Fibroblast of lung (primary cell): ENCODE measurements around the gene LRFN2. TPM values are rescaled to one million over a fixed set of nuclear protein-coding genes. Genes with fewer than 3 reads are reported as not detected.

Experiments
- DNase-seq, 2 donors: peaks; one replicate each; pipeline versions ENCODE4 v3.0.0 to v3.0.0-alpha.2; 2010; ENCODE audit warnings: low read depth in 2 of 2
- H2AFZ ChIP-seq: 2 replicates; pipeline ENCODE4 v1.5.1; 2012; ENCODE audit warnings: low read length, control low read depth, inconsistent platforms
- H3K27ac ChIP-seq: 2 replicates; pipeline ENCODE4 v1.5.1; 2011; ENCODE audit warnings: low read length, control low read depth; ENCODE audit not compliant: insufficient read depth
- H3K27me3 ChIP-seq: 2 replicates; pipeline ENCODE4 v1.5.1; 2011; ENCODE audit warnings: mild to moderate bottlenecking, low read length; ENCODE audit not compliant: control insufficient read depth, insufficient read depth
- H3K36me3 ChIP-seq: 2 replicates; pipeline ENCODE4 v1.5.1; 2011; ENCODE audit warnings: low read length; ENCODE audit not compliant: control insufficient read depth, insufficient read depth
- H3K4me1 ChIP-seq: 2 replicates; pipeline ENCODE4 v1.5.1; 2011; ENCODE audit warnings: low read length; ENCODE audit not compliant: control insufficient read depth, insufficient read depth; ENCODE audit errors: extremely low read depth
- H3K4me2 ChIP-seq: 2 replicates; pipeline ENCODE4 v1.5.1; 2011; ENCODE audit warnings: low read length, control low read depth; ENCODE audit not compliant: insufficient read depth; ENCODE audit errors: extremely low read depth
- H3K4me3 ChIP-seq, 4 experiments: fragments of 200-600 bp in 1 of 4; sonication (generic) in 1 of 4; replicated peaks in 1 of 4; 2 replicates each; pipeline ENCODE4 v1.5.1; 2011 to 2016; ENCODE audit warnings: low read length in 4 of 4, low read depth in 3 of 4, mild to moderate bottlenecking in 3 of 4, control low read depth in 2 of 4, inconsistent platforms in 1 of 4, mixed read lengths in 1 of 4; ENCODE audit not compliant: insufficient read depth in 1 of 4; ENCODE audit errors: control extremely low read depth in 1 of 4
- H3K79me2 ChIP-seq: 2 replicates; pipeline ENCODE4 v1.5.1; 2012; ENCODE audit warnings: mild to moderate bottlenecking, low read length, inconsistent platforms; ENCODE audit not compliant: control insufficient read depth, insufficient read depth
- H3K9ac ChIP-seq: 2 replicates; pipeline ENCODE4 v1.5.1; 2011; ENCODE audit warnings: mild to moderate bottlenecking, low read length, control low read depth; ENCODE audit not compliant: insufficient read depth
- H3K9me3 ChIP-seq: 2 replicates; pipeline ENCODE4 v1.5.1; 2012; ENCODE audit warnings: low read depth, low read length; ENCODE audit not compliant: control insufficient read depth, insufficient read depth
- H4K20me1 ChIP-seq: 2 replicates; pipeline ENCODE4 v1.5.1; 2011; ENCODE audit warnings: low read length; ENCODE audit not compliant: control insufficient read depth, insufficient read depth; ENCODE audit errors: extremely low read depth
- CTCF ChIP-seq, 2 donors: IDR thresholded peaks in 1 of 2; conservative IDR thresholded peaks in 1 of 2; 1 replicate in 1 of 2; 2 replicates in 1 of 2; pipeline ENCODE4 v1.5.1; 2011 to 2012; ENCODE audit warnings: low read length in 2 of 2, control low read depth in 1 of 2, inconsistent platforms in 1 of 2, low read depth in 1 of 2, mild to moderate bottlenecking in 1 of 2
- EZH2 ChIP-seq: IDR thresholded peaks from 2 replicates; pipeline ENCODE4 v1.5.1; 2012; ENCODE audit warnings: low read length, control low read depth, mild to moderate bottlenecking; ENCODE audit errors: missing control alignments
- polyA plus RNA-seq, 2 donors: library from polyadenylated mRNA; depleted of rRNA in 1 of 2; stranded (reverse) in 1 of 2; unstranded in 1 of 2; fragments of >200 nt; gene quantifications; 2 replicates each; pipeline ENCODE4 v1.2.1, GENCODE V29; 2011 to 2012; ENCODE audit warnings: missing spikeins in 1 of 2
- total RNA-seq: library from RNA; depleted of rRNA; stranded (reverse); fragments of >200 nt; gene quantifications from 2 replicates; pipeline ENCODE4 v1.2.1, GENCODE V29; 2014

LRFN2 gene
- total and polyA plus RNA-seq, 2 donors (not counting 1 experiment from before 2014, with no cell fraction given), result not detected

GRCh38 chr6:40425192-40425919 lies 161.8 kb downstream of the LRFN2 start:
- Histone ChIP-seq H3K9me3 (no peaks in the 10 kb centered on the region), H3K79me2 (no peaks in the 10 kb centered on the region), H3K36me3 (no peaks in the 10 kb centered on the region), H3K27me3 (no peaks in the 10 kb centered on the region), H3K4me2 (no peak overlapping the region), H3K4me3 (no peak overlapping the region), H3K9ac (no peak overlapping the region), H4K20me1 (no peaks in the 10 kb centered on the region), H3K4me1 (no peaks in the 10 kb centered on the region), H2AFZ (no peak overlapping the region), H3K27ac (no peak overlapping the region)
- no peak for DNase-seq
- TF ChIP-seq CTCF (conservative IDR thresholded peaks at IDR 0.05 in 1 of 2, IDR thresholded peaks at IDR 0.05 in 1 of 2; ENCODE audit: low read depth in 1 of 2, low read length in 2 of 2), result no peak
- TF ChIP-seq EZH2, result no peak

GRCh38 chr6:40422046-40422445 lies 165.1 kb downstream of the LRFN2 start:
- Histone ChIP-seq H3K79me2 (no peaks in the 10 kb centered on the region), H2AFZ (no peak overlapping the region), H3K27me3 (no peaks in the 10 kb centered on the region), H3K36me3 (no peaks in the 10 kb centered on the region), H3K4me3 (no peak overlapping the region), H4K20me1 (no peaks in the 10 kb centered on the region), H3K27ac (no peak overlapping the region), H3K4me2 (no peak overlapping the region), H3K4me1 (no peaks in the 10 kb centered on the region), H3K9me3 (no peaks in the 10 kb centered on the region), H3K9ac (no peak overlapping the region)
- TF ChIP-seq CTCF (conservative IDR thresholded peaks at IDR 0.05 in 1 of 2, IDR thresholded peaks at IDR 0.05 in 1 of 2; ENCODE audit: low read depth in 1 of 2, low read length in 2 of 2) (no peak), EZH2 (no peak)
- DNase-seq, result no peak

GRCh38 chr6:40419946-40420728 lies 167.0 kb downstream of the LRFN2 start:
- no peak overlapping the region for H2AFZ ChIP-seq
- H3K4me3 ChIP-seq, result no peak overlapping the region
- no peak for TF ChIP-seq CTCF (conservative IDR thresholded peaks at IDR 0.05 in 1 of 2, IDR thresholded peaks at IDR 0.05 in 1 of 2; ENCODE audit: low read depth in 1 of 2, low read length in 2 of 2)
- no peak for TF ChIP-seq EZH2
- H3K9ac ChIP-seq, result no peak overlapping the region
- DNase-seq, result no peak
- H3K27ac ChIP-seq, result no peak overlapping the region
- no peak overlapping the region for H3K4me2 ChIP-seq
- H3K27me3 ChIP-seq, result no peaks in the 10 kb centered on the region
- H3K4me1 ChIP-seq, result no peaks in the 10 kb centered on the region
- no peaks in the 10 kb centered on the region for H3K9me3 ChIP-seq
- no peaks in the 10 kb centered on the region for H3K36me3 ChIP-seq
- no peaks in the 10 kb centered on the region for H3K79me2 ChIP-seq
- H4K20me1 ChIP-seq, result no peaks in the 10 kb centered on the region
